Mononuclear cell (primary cell): Measurements from ENCODE around the gene ARSD. TPM values are rescaled to one million over a fixed set of nuclear protein-coding genes. Genes with fewer than 3 reads are reported as not detected.
"Not testable (repeated sequence)": the region's sequence is repeated elsewhere in the genome, so short reads cannot be mapped to it uniquely, and the experiment has no call there.

ENCODE experiments used
- H3K27me3 ChIP-seq: 2 replicates; pipeline ENCODE4 v1.6.0; 2011; ENCODE audit warnings: low read length, control low read depth; ENCODE audit not compliant: insufficient read depth
- H3K4me1 ChIP-seq: 2 replicates; pipeline ENCODE4 v1.5.1; 2011; ENCODE audit warnings: mild to moderate bottlenecking, low read length, control low read depth; ENCODE audit not compliant: insufficient read depth
- H3K4me3 ChIP-seq: 2 replicates; pipeline ENCODE4 v1.5.1; 2011; ENCODE audit warnings: mild to moderate bottlenecking, low read length, moderate library complexity
- H3K9me3 ChIP-seq: 2 replicates; pipeline ENCODE4 v1.5.1; 2011; ENCODE audit warnings: low read depth, mild to moderate bottlenecking, control low read depth, low read length
- total RNA-seq: library from RNA; depleted of rRNA; stranded (reverse); fragments of >200 nt; gene quantifications from one replicate; pipeline ENCODE4 v1.2.3, GENCODE V29; 2012

The ARSD gene
- total RNA-seq, 1 donor = 7.3 TPM

DNA sequence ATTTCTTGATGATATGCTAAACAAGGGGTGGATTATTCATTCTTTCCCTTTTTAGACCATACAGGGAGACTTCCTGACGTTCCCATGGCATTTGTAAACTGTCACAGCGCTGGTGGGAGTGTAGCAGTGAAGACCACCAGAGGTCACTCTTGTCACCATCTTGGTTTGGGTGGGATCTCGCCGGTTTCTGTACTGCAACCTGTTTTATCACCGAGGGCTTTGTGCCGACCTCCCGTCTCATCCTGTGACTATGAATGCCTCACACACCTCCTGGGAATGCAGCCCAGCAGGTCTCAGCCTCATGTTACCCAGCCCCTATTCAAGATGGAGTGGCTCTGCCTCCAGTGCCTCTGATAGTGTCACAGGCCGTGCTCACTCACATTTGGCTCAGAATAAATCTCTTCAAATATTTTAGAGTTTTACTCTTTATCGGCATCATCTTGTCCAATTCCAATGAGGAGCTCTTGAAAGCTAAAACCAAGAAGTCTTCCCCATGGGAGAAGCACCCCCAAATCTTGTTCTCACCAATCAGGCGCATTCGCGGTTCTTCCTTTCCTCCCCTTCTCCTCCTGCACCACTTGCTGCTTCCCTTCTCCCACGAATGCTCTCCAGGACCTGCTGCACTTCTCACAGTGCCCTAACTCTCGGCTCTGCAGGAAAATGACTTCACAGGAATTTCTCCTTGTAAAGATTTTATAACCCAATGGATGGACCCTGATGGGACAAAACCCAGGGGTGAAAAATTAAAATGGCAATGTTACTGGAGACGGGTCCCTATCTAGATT is 39.2 kb downstream of the ARSD start:
- peaks cover 12% of the 10 kb centered on the region for H3K4me1 ChIP-seq
- not testable (repeated sequence) for H3K9me3 ChIP-seq, H3K27me3 ChIP-seq
- H3K4me3 ChIP-seq = peak overlapping the region; percentile 38

DNA sequence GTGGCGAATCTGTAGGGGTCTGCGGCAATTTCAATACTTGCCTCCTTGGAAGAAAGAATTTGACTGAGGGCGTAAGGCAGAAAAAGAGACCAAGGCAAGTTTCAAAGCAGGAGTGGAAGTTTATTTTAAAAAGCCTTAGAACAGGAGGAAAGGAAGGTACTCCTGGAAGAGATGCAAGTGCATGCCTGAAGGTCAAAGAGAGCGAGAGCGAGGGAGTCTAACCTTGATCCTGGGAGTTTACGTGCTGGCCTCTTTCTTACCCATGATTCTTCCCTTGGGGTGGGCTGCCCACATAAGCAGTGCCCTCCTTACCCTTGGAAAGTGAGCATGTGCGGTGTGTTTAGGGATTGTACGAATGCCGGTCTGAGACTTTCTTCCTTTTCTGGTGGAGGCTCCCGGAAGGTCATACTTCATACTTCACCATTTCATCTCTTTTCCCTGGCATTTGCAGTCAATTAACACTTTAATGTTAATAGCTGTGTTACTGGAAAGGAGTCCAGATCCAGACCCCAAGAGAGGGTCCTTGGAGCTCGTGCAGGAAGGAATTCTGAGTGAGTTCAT is 40.0 kb downstream of the ARSD start:
- H3K27me3 ChIP-seq = no peaks in the 10 kb centered on the region
- H3K4me3 ChIP-seq = peak overlapping the region; percentile 38
- peaks cover 6% of the 10 kb centered on the region for H3K4me1 ChIP-seq
- no peaks in the 10 kb centered on the region for H3K9me3 ChIP-seq

DNA sequence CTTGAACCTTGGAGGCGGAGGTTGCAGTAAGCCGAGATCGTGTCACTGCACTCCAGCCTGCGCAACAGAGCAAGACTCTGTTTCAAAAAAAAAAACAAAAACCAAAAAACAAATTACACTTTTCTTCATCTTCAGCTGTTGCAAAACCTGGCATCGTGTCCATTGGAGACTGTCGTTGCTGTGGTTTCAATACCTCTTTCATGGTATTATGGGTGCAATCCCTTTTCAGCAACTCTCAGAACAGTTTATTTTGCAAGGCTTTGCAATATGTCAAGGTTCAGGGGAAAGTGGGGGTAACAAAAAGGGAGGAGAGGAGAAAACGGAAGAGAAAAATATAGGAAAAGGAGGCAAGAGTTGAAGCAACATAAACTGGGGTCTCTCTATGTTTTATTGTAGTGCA is 40.8 kb downstream of the ARSD start:
- H3K4me3 ChIP-seq = no peak overlapping the region
- no peaks in the 10 kb centered on the region for H3K27me3 ChIP-seq
- H3K4me1 ChIP-seq = peaks cover 6% of the 10 kb centered on the region
- H3K9me3 ChIP-seq = no peaks in the 10 kb centered on the region

DNA sequence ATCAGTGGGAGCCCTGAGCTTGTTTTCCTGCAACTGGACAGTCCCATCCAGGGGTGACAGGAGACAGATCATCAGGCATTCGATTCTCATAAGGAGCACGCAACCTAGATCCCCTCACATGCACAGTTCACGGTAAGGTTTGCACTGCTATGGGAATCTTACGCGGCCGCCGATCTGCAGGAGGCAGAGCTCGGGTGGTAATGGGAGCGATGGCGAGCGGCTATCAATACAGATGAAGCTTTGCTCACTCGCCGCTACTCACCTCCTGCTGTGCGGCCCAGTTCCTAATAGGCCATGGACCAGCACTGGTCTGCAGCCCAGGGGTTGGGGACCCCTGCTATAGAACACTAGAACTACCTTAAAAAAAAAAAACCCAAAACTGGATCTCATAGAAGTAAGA is 45.4 kb downstream of the ARSD start:
- peaks cover 2% of the 10 kb centered on the region for H3K4me1 ChIP-seq
- no peaks in the 10 kb centered on the region for H3K9me3 ChIP-seq
- no peaks in the 10 kb centered on the region for H3K27me3 ChIP-seq
- H3K4me3 ChIP-seq = no peak overlapping the region

DNA sequence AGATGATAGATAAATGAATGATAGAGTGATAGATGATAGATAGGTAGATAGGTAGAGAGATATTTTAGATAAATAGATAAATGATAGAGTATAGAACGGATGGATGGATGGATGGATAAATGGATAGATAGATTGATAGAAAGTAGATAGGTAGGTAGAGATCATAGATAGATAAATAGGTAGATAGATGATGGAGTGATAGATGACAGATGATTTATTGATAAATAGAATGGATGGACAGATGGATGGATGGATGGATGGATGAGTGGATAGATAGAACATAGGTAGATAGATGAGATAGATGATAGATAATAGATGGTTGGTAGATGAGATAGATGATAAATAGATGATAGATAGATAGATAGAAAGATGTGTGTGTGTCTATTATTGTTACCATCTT is 49.5 kb downstream of the ARSD start:
- Histone ChIP-seq H3K4me3 (no peak overlapping the region), H3K27me3 (no peaks in the 10 kb centered on the region), H3K4me1 (no peaks in the 10 kb centered on the region)

DNA sequence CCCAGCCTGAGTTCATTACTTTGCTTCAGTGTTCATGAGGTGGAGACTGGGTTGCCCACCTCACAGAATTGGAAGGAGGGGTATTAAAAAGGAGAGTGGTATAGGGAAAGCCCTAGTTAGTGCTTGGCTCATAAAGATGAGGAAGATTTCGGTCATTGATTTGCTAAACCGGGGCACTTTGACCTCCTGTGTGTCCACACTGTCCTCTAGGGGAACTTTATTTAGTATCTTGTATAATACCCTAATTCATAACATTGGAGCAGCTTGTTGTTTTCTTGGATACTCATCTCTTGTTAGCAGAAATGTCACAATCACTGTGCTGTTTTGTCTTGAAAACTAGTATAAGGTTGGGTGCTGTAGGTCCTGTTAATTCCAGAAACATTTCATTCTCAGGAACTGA is 50.6 kb downstream of the ARSD start:
- no peaks in the 10 kb centered on the region for H3K9me3 ChIP-seq
- no peaks in the 10 kb centered on the region for H3K4me1 ChIP-seq
- no peak overlapping the region for H3K4me3 ChIP-seq
- no peaks in the 10 kb centered on the region for H3K27me3 ChIP-seq

More for the DNA sequence above, 49.5 kb downstream of the ARSD start:
- H3K9me3 ChIP-seq = no peaks in the 10 kb centered on the region

DNA sequence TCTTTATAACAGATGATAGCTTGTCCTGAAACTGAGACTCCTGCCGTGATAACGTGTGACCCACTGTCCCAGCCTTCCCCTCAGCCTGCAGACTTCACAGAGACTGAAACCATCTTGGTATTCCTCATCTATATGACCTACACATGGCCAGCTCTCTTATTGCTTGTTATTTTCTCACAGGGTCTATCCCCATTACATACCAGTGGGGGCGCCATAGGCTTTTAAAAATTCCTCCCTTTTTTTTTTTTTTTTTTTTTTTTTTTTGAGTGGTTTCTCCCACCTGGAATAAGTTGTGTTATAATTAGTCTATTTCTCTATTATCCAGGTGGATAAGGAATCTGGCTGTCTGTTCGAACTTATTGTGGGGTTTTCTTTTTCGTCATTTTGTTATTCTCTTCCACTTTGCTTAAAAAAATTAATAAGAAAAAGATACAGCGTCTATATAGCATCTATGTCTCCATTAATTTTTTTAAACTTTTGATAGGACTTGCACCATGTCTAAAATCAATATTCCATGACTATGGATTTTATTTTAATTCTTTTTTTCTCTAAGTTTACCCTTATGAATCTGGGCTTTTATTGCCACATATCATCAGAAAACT is 53.2 kb downstream of the ARSD start:
- no peak overlapping the region for H3K4me3 ChIP-seq
- H3K4me1 ChIP-seq = no peaks in the 10 kb centered on the region
- H3K27me3 ChIP-seq = no peaks in the 10 kb centered on the region
- H3K9me3 ChIP-seq = no peaks in the 10 kb centered on the region

DNA sequence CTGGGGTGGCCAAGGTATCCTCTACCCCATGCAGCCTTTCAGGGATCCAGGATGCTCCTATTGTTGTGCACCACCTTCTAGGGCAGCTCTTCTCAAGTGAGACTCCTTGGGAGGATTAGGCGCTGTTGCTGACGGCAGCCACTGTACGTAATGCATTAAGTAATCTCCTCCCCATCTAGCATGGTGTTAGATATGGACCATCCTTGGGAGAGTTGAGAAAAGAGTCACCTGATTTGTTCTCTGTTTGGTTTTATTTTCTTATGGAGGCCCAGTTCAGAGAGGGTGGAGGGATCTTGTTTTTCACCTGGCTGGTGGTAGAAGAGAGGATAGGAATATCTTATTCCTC is 54.0 kb downstream of the ARSD start:
- H3K9me3 ChIP-seq = no peaks in the 10 kb centered on the region

DNA sequence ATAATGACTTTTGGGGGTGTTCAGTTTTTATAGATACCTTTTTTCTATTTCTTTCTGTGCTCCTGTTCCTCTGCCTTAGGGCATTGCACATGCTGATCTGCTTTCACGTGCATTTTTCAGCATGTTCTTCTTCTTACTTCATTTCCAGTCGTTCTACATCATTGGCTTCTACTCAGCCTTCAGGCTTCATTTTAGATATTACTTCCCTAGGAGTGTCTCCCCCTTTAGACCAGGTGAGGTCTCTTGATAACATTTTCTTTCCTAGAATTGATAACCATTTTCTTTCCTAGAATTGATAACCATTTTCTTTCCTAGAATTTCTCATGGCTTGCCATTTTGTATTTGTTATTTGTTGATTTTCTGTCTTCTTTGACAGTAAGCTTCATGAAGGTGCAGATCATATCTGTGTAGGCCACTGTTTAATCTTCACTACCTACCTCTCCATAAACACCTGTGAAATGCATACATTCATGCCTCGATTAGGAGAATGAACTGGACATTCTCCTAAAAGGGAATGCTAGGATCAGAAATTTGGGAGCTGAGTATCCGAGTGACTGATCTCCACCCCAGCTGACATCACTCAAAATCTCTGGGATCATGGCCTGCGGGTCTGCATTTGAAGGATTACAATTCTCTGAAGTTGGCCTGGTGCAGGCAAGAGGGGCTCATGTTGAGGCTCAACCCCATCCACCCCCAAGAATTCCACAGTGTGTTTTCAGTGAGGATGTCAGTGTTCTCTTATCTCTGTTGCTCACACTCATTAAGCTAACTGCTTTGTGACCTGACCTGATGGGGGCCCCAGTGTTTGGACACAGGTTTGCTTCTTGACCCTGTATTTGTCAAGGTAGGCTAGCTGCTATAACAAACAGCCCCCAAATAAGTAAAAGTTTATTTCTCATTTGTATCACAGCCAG is 54.7 kb downstream of the ARSD start:
- H3K9me3 ChIP-seq = no peaks in the 10 kb centered on the region
- no peaks in the 10 kb centered on the region for H3K4me1 ChIP-seq
- H3K4me3 ChIP-seq = no peak overlapping the region
- no peaks in the 10 kb centered on the region for H3K27me3 ChIP-seq

More for the DNA sequence above, 54.0 kb downstream of the ARSD start:
- no peak overlapping the region for H3K4me3 ChIP-seq
- no peaks in the 10 kb centered on the region for H3K4me1 ChIP-seq
- H3K27me3 ChIP-seq = no peaks in the 10 kb centered on the region

DNA sequence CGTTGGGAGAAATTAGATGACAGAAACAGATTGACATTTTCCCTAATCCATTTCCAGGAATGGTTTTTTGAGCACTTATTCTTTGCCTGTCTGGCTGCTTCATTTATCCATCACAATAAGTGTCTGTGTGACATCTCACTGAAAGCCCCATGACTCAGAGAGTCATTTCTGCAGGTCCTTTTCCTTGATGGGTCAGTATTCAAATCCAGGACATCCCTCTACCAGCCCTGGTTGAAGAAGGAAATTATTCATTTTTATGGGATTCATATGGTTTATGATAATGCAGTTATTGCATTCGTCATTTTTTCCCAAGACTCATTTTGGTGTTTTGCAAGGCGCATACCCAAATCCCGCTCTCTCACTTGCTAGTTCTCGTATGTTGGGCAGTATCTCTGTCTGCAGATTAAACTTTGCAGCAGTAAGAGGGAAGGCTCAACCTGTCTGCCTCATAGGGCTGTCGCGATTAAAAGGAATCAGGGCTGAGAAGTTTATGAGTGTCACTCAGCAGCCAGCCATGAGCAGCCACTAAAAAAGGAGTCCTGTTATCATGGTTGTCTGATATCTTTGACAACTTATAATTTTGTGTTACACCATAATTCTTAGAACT is 56.4 kb downstream of the ARSD start:
- Histone ChIP-seq H3K27me3 (no peaks in the 10 kb centered on the region), H3K9me3 (no peaks in the 10 kb centered on the region), H3K4me3 (no peak overlapping the region), H3K4me1 (no peaks in the 10 kb centered on the region)

DNA sequence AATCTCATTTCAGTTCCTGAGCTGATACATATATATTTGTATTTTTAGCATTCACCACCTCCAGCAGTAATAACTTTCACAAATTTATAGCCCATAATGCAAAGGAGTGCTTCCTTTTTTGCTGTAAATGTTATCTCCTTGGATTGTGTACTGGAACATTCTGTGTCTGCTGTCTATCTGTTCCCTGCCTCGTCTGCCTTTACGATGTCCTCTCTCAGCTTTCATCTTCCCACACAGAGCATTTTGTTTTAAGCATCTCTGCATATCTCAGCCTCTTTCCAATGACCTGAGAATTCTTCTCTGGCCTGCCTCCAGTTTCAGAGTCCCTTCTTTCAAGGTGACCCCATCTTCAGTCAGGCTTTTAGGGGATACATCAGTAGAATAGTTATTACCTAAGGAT is 57.3 kb downstream of the ARSD start:
- no peaks in the 10 kb centered on the region for H3K9me3 ChIP-seq

DNA sequence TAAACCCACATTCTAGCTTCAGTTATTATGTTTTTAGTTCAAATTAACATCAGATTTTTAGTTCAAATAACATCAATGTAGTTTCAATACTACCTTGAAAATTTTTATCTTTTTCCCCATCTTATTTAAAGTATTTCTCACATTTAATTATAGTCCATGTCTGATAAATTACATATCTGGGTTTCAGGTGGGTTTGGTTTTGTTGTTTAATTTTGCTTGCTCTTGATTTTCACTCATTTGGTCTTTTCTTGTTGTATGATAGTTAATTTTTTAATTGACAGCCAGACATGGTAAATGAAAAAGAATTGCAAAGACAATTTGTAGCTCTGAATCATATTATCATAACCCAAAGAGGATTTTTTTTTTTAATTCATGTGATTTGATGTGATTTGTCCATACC is 58.5 kb downstream of the ARSD start:
- Histone ChIP-seq H3K4me1 (no peaks in the 10 kb centered on the region), H3K4me3 (no peak overlapping the region), H3K27me3 (no peaks in the 10 kb centered on the region)

More for the DNA sequence above, 57.3 kb downstream of the ARSD start:
- Histone ChIP-seq H3K4me1 (no peaks in the 10 kb centered on the region), H3K4me3 (no peak overlapping the region), H3K27me3 (no peaks in the 10 kb centered on the region)

DNA sequence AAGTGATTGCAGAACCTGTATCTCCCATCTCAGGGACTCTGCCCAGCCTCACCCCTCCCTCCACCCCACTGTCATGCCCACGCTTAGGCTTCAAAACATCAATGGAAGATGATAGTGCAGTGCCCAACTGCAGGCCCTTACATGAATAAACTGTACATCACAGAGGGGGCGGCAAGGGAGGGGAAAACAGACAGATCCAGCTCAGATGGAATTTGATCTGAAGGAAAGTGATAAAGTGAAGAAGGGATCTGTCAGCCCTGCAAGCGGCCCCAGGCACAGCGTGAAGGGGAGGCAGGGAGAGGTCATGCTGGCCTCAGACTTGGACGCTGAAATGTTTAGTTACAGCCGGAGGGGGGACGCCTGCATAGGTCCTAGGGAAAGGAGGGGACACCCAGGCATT is 61.9 kb downstream of the ARSD start:
- H3K4me1 ChIP-seq = no peaks in the 10 kb centered on the region
- H3K27me3 ChIP-seq = no peaks in the 10 kb centered on the region
- H3K4me3 ChIP-seq = no peak overlapping the region
- no peaks in the 10 kb centered on the region for H3K9me3 ChIP-seq

More for the DNA sequence above, 58.5 kb downstream of the ARSD start:
- no peaks in the 10 kb centered on the region for H3K9me3 ChIP-seq

DNA sequence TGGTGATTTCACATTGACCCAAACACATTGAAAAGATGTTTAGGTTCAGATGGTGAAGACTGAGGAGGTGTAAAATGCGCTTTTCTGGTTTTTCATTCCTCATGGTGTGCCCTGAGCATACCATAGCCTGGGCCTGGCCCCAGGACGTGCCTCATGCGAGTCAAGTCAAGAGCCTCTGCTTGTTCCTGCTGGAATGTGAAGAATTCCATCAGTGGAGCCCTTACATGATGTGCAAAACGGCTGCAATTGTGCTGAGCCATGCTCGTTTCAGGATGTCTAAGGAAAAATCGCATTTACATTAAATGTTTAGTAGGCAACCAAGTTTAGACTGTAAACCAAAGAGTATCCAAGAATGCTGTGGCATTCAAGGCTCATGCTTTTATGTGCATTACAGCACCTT is 65.5 kb downstream of the ARSD start:
- Histone ChIP-seq H3K9me3 (no peaks in the 10 kb centered on the region), H3K27me3 (no peaks in the 10 kb centered on the region), H3K4me3 (no peak overlapping the region), H3K4me1 (no peaks in the 10 kb centered on the region)

DNA sequence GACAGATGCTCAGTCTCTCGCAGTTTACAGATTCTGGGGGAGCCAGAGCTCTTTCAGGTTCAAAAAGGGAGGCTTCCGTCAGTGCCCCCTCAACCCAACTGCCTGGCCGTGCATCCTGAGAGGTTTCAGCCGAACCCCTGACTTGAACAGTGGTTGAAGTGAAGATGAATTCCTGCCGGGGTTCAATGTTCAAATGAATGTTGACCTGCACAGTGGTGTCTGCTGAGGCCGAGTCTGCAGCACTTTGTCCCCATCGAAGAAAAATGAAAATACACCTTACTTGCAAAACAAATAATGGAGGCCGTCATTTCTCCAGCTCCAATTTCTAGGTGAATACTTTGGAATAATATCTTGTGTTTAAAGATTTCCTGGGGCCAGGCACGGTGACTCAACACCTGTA is 66.7 kb downstream of the ARSD start:
- Histone ChIP-seq H3K4me3 (no peak overlapping the region), H3K4me1 (no peaks in the 10 kb centered on the region), H3K27me3 (no peaks in the 10 kb centered on the region), H3K9me3 (no peaks in the 10 kb centered on the region)
